Measurements from ENCODE around the gene PIN1. TPM values are rescaled to one million over a fixed set of nuclear protein-coding genes. Genes with fewer than 3 reads are reported as not detected.
A peak's percentile ranks its signal among the peaks of the same experiment; 100 is the strongest.

The PIN1 gene
- total and polyA plus RNA-seq, 2 of the 13 experiments (the other 11 are each of a cell fraction or from before 2014, with no cell fraction given): 31.9 to 72.0 TPM

GRCh38 chr19:9834726-9835506 lies at the start of gene PIN1 (continued):
- TF ChIP-seq NFAT5 (CRISPR knock-in tag; IDR thresholded peaks at IDR 0.05): no peak
- TF ChIP-seq FOXP1 (IDR thresholded peaks at IDR 0.05): no peak
- TF ChIP-seq FOXP1 (CRISPR knock-in tag; IDR thresholded peaks at IDR 0.05): no peak
- no peak for TF ChIP-seq ZNF180 (CRISPR knock-in tag; IDR thresholded peaks at IDR 0.05; ENCODE audit: borderline replicate concordance, low read depth)
- TF ChIP-seq POLR2A (IDR thresholded peaks at IDR 0.05; ENCODE audit: insufficient read depth in 1 of 2, low read depth in 2 of 2, low read length in 2 of 2): peak in 1 of 2 experiments; percentile 78; a peak in 2 of 4 replicates
- no peak for TF ChIP-seq SIX1 (CRISPR knock-in tag; IDR thresholded peaks at IDR 0.05; ENCODE audit: borderline replicate concordance)
- no peak for TF ChIP-seq TCF7L2 (IDR thresholded peaks at IDR 0.05; ENCODE audit: low read depth, low read length)
- peak; percentile 57; the same call in 1 of the 2 replicates for TF ChIP-seq ATF1 (CRISPR knock-in tag; IDR thresholded peaks at IDR 0.05)
- no peak for TF ChIP-seq KDM4B (CRISPR knock-in tag; IDR thresholded peaks at IDR 0.05)
- TF ChIP-seq JUND (CRISPR knock-in tag; IDR thresholded peaks at IDR 0.05): no peak
- no peak for TF ChIP-seq FOXK2 (IDR thresholded peaks at IDR 0.05)
- TF ChIP-seq REXO4 (CRISPR knock-in tag; IDR thresholded peaks at IDR 0.05; ENCODE audit: borderline replicate concordance): no peak
- TF ChIP-seq HNF4A (CRISPR knock-in tag; IDR thresholded peaks at IDR 0.05): no peak
- TF ChIP-seq CBFB (CRISPR knock-in tag; IDR thresholded peaks at IDR 0.05): peak; percentile 12; the same call in 1 of the 2 replicates
- no peak for TF ChIP-seq ZNF256 (CRISPR knock-in tag; conservative IDR thresholded peaks at IDR 0.05)
- no peak for TF ChIP-seq EEA1 (CRISPR knock-in tag; IDR thresholded peaks at IDR 0.05; ENCODE audit: borderline replicate concordance)
- TF ChIP-seq GABPA (IDR thresholded peaks at IDR 0.05; ENCODE audit: low read depth, low read length): peak; percentile 34; the same call in 1 of the 2 replicates
- 0 out of 2 replicates have a peak, but pooled peaks have one; percentile 48 for TF ChIP-seq GABPA (CRISPR knock-in tag; IDR thresholded peaks at IDR 0.05; ENCODE audit: low read depth)
- no peak; the same call in 1 of the 2 replicates for TF ChIP-seq ZNF451 (CRISPR knock-in tag; IDR thresholded peaks at IDR 0.05)
- no peak for TF ChIP-seq ZNF768 (CRISPR knock-in tag; IDR thresholded peaks at IDR 0.05)
- no peak for TF ChIP-seq NCOA5 (CRISPR knock-in tag; IDR thresholded peaks at IDR 0.05)
- TF ChIP-seq ZNF562 (CRISPR knock-in tag; IDR thresholded peaks at IDR 0.05; ENCODE audit: borderline replicate concordance): no peak
- TF ChIP-seq KAT7 (CRISPR knock-in tag; IDR thresholded peaks at IDR 0.05; ENCODE audit: borderline replicate concordance): no peak
- TF ChIP-seq ZNF276 (CRISPR knock-in tag; IDR thresholded peaks at IDR 0.05; ENCODE audit: low read depth): no peak
